PC-9 (cell line): ENCODE data around the gene GLCCI1.

Experiments used
- CTCF ChIP-seq: fragments of 200-600 bp; sonication (generic); conservative IDR thresholded peaks from 2 replicates; pipeline ENCODE4 v1.6.1; 2017; ENCODE audit warnings: mixed run types, antibody characterized with exemption, mild to moderate bottlenecking, moderate library complexity
- EZH2 ChIP-seq: fragments of 200-600 bp; sonication (generic); IDR thresholded peaks from 2 replicates; pipeline ENCODE4 v1.8.0; 2017; ENCODE audit warnings: antibody characterized with exemption, low read depth

- TF ChIP-seq CTCF = no peak
- TF ChIP-seq EZH2 = no peak
Observed at GRCh38 chr7:8094164-8095140, 125.9 kb downstream of the GLCCI1 start.
